SU-DHL-6 (cell line): ENCODE results near the gene IP6K1.

Experiments used
- H2AFZ ChIP-seq: fragments of 200-600 bp; sonication (generic); 2 replicates; pipeline ENCODE4 v1.6.1; 2014; ENCODE audit warnings: low read depth, mild to moderate bottlenecking, moderate library complexity, mixed read lengths, antibody characterized with exemption, low read length; ENCODE audit not compliant: severe bottlenecking
- H3F3A ChIP-seq: fragments of 200-600 bp; shearing (Covaris generic); 2 replicates; pipeline ENCODE4 v1.6.0; 2016; ENCODE audit warnings: antibody characterized with exemption, mild to moderate bottlenecking; ENCODE audit not compliant: insufficient read depth
- H3K27ac ChIP-seq: fragments of 200-600 bp; sonication (generic); 2 replicates; pipeline ENCODE4 v1.5.1; 2016; ENCODE audit warnings: low read depth, mild to moderate bottlenecking, low read length, moderate library complexity, mixed read lengths
- H3K27me3 ChIP-seq: fragments of 200-600 bp; sonication (generic), shearing (Covaris generic); 2 replicates; pipeline ENCODE4 v1.6.0; 2014; ENCODE audit warnings: mild to moderate bottlenecking, low read length
- H3K36me3 ChIP-seq: fragments of 200-600 bp; sonication (generic); 2 replicates; pipeline ENCODE4 v1.6.1; 2014; ENCODE audit warnings: mild to moderate bottlenecking, low read length, mixed read lengths
- H3K4me2 ChIP-seq: fragments of 300-600, 200-600 bp; shearing (Covaris generic), sonication (generic); 2 replicates; pipeline ENCODE4 v1.6.0; 2014; ENCODE audit warnings: low read length, low read depth, mild to moderate bottlenecking; ENCODE audit not compliant: poor library complexity, severe bottlenecking
- H3K4me3 ChIP-seq: fragments of 200-600 bp; sonication (generic); 2 replicates; pipeline ENCODE4 v1.5.1; 2014; ENCODE audit warnings: antibody characterized with exemption, low read length, mild to moderate bottlenecking, mixed read lengths; ENCODE audit not compliant: insufficient read depth, poor library complexity, severe bottlenecking
- H3K79me2 ChIP-seq: fragments of 200-600 bp; sonication (generic); 2 replicates; pipeline ENCODE4 v1.6.1; 2014; ENCODE audit warnings: mild to moderate bottlenecking, low read length, moderate library complexity; ENCODE audit not compliant: insufficient read depth
- H3K9ac ChIP-seq: fragments of 200-600 bp; sonication (generic); 2 replicates; pipeline ENCODE4 v1.7.0; 2014; ENCODE audit warnings: mild to moderate bottlenecking, low read length
- H3K9me2 ChIP-seq: fragments of 200-600 bp; sonication (generic); replicated peaks from 2 replicates; pipeline ENCODE4 v1.6.1; 2014; ENCODE audit warnings: low read length; ENCODE audit not compliant: insufficient read depth
- H3K9me3 ChIP-seq: fragments of 200-600 bp; sonication (generic); 2 replicates; pipeline ENCODE4 v1.6.1; 2014; ENCODE audit warnings: low read length, mixed read lengths; ENCODE audit not compliant: insufficient read depth
- H4K20me1 ChIP-seq: fragments of 200-600 bp; sonication (generic); 2 replicates; pipeline ENCODE4 v1.6.1; 2014; ENCODE audit warnings: low read depth, mild to moderate bottlenecking, antibody characterized with exemption, low read length, moderate library complexity, mixed read lengths
- EZH2phosphoT487 ChIP-seq: fragments of 200-600 bp; sonication (generic), shearing (Covaris generic); conservative IDR thresholded peaks from 2 replicates; pipeline ENCODE4 v1.6.1; 2018; ENCODE audit warnings: mild to moderate bottlenecking, antibody characterized with exemption, low read length, moderate library complexity, mixed read lengths
- TF ChIP-seq, protein P1 (sequence below): fragments of 200-600 bp; sonication (generic); IDR thresholded peaks from one replicate; pipeline ENCODE4 v1.5.1; 2017; ENCODE audit warnings: antibody characterized with exemption, mild to moderate bottlenecking, low read length, moderate library complexity; ENCODE audit not compliant: insufficient read depth, poor library complexity, severe bottlenecking

The IP6K1 gene

DNA sequence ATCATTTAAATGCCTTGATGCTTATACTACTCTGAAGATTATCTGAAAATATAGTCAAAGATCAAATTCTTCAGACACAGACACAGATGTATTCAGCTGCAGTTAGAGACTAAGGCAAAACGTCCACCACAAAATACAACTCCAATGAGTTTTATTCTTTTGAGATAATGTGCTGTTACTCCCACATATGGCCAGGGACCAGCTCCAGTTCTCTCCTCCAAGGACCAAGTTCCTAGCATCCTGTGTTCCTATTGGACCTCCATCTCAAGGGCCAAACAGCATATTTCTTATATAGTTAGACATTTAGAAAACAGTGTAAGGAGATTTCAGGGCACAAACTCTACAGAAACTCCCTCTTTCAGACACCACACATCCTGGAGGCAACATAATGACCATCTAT, 27.1 kb downstream of the IP6K1 start:
- Histone ChIP-seq H3K9me2 (no peaks in the 10 kb centered on the region), H3K4me3 (no peak overlapping the region), H3K27ac (no peak overlapping the region), H3K9me3 (no peaks in the 10 kb centered on the region), H3K9ac (no peak overlapping the region), H3K79me2 (peaks cover 46% of the 10 kb centered on the region), H2AFZ (no peak overlapping the region), H4K20me1 (no peaks in the 10 kb centered on the region), H3F3A (no peaks in the 10 kb centered on the region), H3K27me3 (no peaks in the 10 kb centered on the region), H3K4me2 (no peak overlapping the region), H3K36me3 (no peaks in the 10 kb centered on the region)
- TF ChIP-seq EZH2phosphoT487: no peak
- TF ChIP-seq, protein P1, sequence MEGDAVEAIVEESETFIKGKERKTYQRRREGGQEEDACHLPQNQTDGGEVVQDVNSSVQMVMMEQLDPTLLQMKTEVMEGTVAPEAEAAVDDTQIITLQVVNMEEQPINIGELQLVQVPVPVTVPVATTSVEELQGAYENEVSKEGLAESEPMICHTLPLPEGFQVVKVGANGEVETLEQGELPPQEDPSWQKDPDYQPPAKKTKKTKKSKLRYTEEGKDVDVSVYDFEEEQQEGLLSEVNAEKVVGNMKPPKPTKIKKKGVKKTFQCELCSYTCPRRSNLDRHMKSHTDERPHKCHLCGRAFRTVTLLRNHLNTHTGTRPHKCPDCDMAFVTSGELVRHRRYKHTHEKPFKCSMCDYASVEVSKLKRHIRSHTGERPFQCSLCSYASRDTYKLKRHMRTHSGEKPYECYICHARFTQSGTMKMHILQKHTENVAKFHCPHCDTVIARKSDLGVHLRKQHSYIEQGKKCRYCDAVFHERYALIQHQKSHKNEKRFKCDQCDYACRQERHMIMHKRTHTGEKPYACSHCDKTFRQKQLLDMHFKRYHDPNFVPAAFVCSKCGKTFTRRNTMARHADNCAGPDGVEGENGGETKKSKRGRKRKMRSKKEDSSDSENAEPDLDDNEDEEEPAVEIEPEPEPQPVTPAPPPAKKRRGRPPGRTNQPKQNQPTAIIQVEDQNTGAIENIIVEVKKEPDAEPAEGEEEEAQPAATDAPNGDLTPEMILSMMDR: no peak

DNA sequence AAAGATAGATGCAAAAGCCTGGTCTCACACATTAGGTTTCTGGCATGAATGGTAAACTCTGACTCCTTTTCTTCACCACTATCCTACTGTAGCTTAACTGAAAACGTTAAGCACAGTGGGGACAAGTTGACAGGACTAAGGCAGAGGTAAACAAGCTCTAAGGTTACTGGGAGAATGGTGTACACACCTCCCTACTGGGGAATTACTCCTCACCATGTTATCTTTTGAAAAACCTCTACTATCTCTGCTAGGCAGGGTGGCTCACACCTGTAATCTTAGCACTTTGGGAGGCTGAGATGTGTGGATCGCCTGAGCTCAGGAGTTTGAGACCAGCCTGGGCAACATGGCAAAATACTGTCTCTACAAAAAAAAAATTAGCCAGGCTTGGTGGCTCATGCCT, 29.1 kb downstream of the IP6K1 start:
- Histone ChIP-seq H3K27ac (no peak overlapping the region), H3K4me2 (no peak overlapping the region), H2AFZ (no peak overlapping the region), H3K36me3 (no peaks in the 10 kb centered on the region), H3K9me2 (no peaks in the 10 kb centered on the region), H3K9me3 (no peaks in the 10 kb centered on the region), H3K9ac (no peak overlapping the region), H3K27me3 (no peaks in the 10 kb centered on the region), H3K79me2 (peaks cover 47% of the 10 kb centered on the region), H4K20me1 (0 out of 2 replicates have a peak, but pooled peaks cover 4% of the 10 kb centered on the region), H3K4me3 (no peak overlapping the region), H3F3A (no peaks in the 10 kb centered on the region)
- no peak for TF ChIP-seq EZH2phosphoT487
- TF ChIP-seq, protein P1: no peak

DNA sequence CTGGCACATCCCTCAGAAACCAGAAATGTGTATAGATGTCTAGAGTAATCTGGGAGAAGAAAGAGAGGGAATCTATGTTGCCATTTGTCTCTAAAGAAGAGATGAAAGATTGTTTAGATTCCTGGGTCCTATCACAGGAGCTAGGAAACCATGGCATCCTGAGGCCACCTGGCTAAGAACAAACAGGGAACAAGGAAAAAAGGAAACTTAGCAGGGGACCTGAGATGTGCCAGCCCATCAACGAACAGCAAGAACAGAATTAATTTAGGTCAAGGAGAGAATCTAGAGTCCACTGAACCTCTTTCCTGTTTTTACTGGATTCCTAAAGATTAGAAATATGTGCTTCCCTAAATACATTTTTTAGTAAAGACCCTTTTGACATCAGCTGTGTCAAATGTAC, 30.3 kb downstream of the IP6K1 start:
- H3K9ac ChIP-seq: no peak overlapping the region
- H2AFZ ChIP-seq: no peak overlapping the region
- H3K4me2 ChIP-seq: no peak overlapping the region
- H3K79me2 ChIP-seq: peaks cover 53% of the 10 kb centered on the region
- no peaks in the 10 kb centered on the region for H3K9me2 ChIP-seq
- H4K20me1 ChIP-seq: 0 out of 2 replicates have a peak, but pooled peaks cover 4% of the 10 kb centered on the region
- H3F3A ChIP-seq: no peaks in the 10 kb centered on the region
- H3K27me3 ChIP-seq: no peaks in the 10 kb centered on the region
- TF ChIP-seq, protein P1: no peak
- no peak for TF ChIP-seq EZH2phosphoT487
- H3K36me3 ChIP-seq: no peaks in the 10 kb centered on the region
- no peak overlapping the region for H3K4me3 ChIP-seq
- H3K27ac ChIP-seq: no peak overlapping the region
- H3K9me3 ChIP-seq: no peaks in the 10 kb centered on the region
